NCI-H748 treated with DMSO at 0.1 percent for 48 hours (cell line): ENCODE results near the gene PERM1.
"Not testable (repeated sequence)": the region's sequence is repeated elsewhere in the genome, so short reads cannot be mapped to it uniquely, and the experiment has no call there.

Source experiments
- DNase-seq: peaks from one replicate; lab custom pipeline; 2025; lab: John Stamatoyannopoulos, UW

PERM1 gene

GRCh38 chr1:978835-979743 is 2.8 kb downstream of the PERM1 start:
- DNase-seq, result no peak

- DNase-seq, result no peak
These were observed 3.6 kb downstream of the PERM1 start for GRCh38 chr1:978069-978834.

GRCh38 chr1:976791-977190 is 5.1 kb downstream of the PERM1 start:
- not testable (repeated sequence) for DNase-seq

- peak; percentile 47 for DNase-seq
These were observed 5.8 kb downstream of the PERM1 start for GRCh38 chr1:975896-976683.

- no peak for DNase-seq
These were observed 6.5 kb downstream of the PERM1 start for GRCh38 chr1:975365-975764.

GRCh38 chr1:974687-975328 is 7.1 kb downstream of the PERM1 start:
- no peak for DNase-seq

GRCh38 chr1:974293-974640 is 7.6 kb downstream of the PERM1 start:
- DNase-seq, result no peak

GRCh38 chr1:973459-974292 is 8.2 kb downstream of the PERM1 start:
- no peak for DNase-seq

GRCh38 chr1:972726-973458 is 9.0 kb downstream of the PERM1 start:
- DNase-seq, result no peak

GRCh38 chr1:971751-972506 is 10.0 kb downstream of the PERM1 start:
- DNase-seq, result no peak

- no peak for DNase-seq
These were observed 10.7 kb downstream of the PERM1 start for GRCh38 chr1:970973-971730.

GRCh38 chr1:970242-970972 is 11.5 kb downstream of the PERM1 start:
- DNase-seq, result no peak

- DNase-seq, result no peak
These were observed 12.5 kb downstream of the PERM1 start for GRCh38 chr1:969260-969855.

GRCh38 chr1:967466-968343 is 14.2 kb downstream of the PERM1 start:
- no peak for DNase-seq

- no peak for DNase-seq
These were observed 15.1 kb downstream of the PERM1 start for GRCh38 chr1:966704-967300.

GRCh38 chr1:966135-966703 is 15.7 kb downstream of the PERM1 start, which contains the start of gene PLEKHN1:
Gene PLEKHN1 (plus strand): TSS chr1:966482. CDS start chr1:966532, 50 bp downstream.
- DNase-seq, result no peak
